Brain microvascular endothelial cell (primary cell): Measurements from ENCODE around the gene CLCN6.

Experiments
- DNase-seq: peaks from one replicate; pipeline ENCODE4 v3.0.0-alpha.2; 2020
- H3K27ac ChIP-seq: fragments of 250-450 bp; sonication (Bioruptor Pico); 2 replicates; pipeline ENCODE4 v1.5.1; 2020; ENCODE audit warnings: mild to moderate bottlenecking, moderate library complexity
- H3K27me3 ChIP-seq: fragments of 250-450 bp; sonication (Bioruptor Pico); replicated peaks from 2 replicates; pipeline ENCODE4 v1.5.1; 2020; ENCODE audit warnings: mild to moderate bottlenecking
- H3K36me3 ChIP-seq: fragments of 250-450 bp; sonication (Bioruptor Pico); replicated peaks from 2 replicates; pipeline ENCODE4 v1.5.1; 2020; ENCODE audit warnings: mild to moderate bottlenecking
- H3K4me3 ChIP-seq: 2 replicates; pipeline ENCODE4 v1.5.1; 2011; ENCODE audit warnings: low read depth, mild to moderate bottlenecking, control low read depth, low read length, moderate library complexity
- CTCF ChIP-seq: IDR thresholded peaks from 2 replicates; pipeline ENCODE4 v1.5.1; 2011; ENCODE audit warnings: low read depth, mild to moderate bottlenecking, moderate library complexity, low read length, control low read depth, inconsistent platforms; ENCODE audit errors: missing control alignments
- in situ Hi-C: cut with HindIII; loops from 2 replicates; pipeline ENCODE4 v1.10.0; 2017; ENCODE audit warnings: low sequenced_read_pairs, low pct_ligation_motif_present

Gene CLCN6

GRCh38 chr1:11804666-11805421 lies 1.1 kb upstream of the CLCN6 start:
- TF ChIP-seq CTCF: no peak
- H3K4me3 ChIP-seq: peak overlapping the region; percentile 87
- peak; percentile 20 for DNase-seq
- H3K36me3 ChIP-seq: peaks cover 21% of the 10 kb centered on the region
- peak overlapping the region; percentile 83 for H3K27ac ChIP-seq
- H3K27me3 ChIP-seq: no peaks in the 10 kb centered on the region
- in situ Hi-C loops: no loop called here

- in situ Hi-C loops: no loop called here
- H3K27ac ChIP-seq: peak overlapping the region; percentile 80
- H3K36me3 ChIP-seq: peaks cover 28% of the 10 kb centered on the region
- no peaks in the 10 kb centered on the region for H3K27me3 ChIP-seq
- TF ChIP-seq CTCF: no peak
- H3K4me3 ChIP-seq: peak overlapping the region; percentile 87
- peak; percentile 27 for DNase-seq
These were observed 431 bp downstream of the CLCN6 start for GRCh38 chr1:11806307-11806936.

- TF ChIP-seq CTCF: no peak
- H3K27me3 ChIP-seq: no peaks in the 10 kb centered on the region
- H3K36me3 ChIP-seq: peaks cover 31% of the 10 kb centered on the region
- in situ Hi-C loops: no loop called here
- H3K27ac ChIP-seq: no peak overlapping the region
- H3K4me3 ChIP-seq: peak overlapping the region; percentile 87
- no peak for DNase-seq
These were observed 1.1 kb downstream of the CLCN6 start for GRCh38 chr1:11807133-11807532.

GRCh38 chr1:11813021-11813420 lies 7.0 kb downstream of the CLCN6 start:
- in situ Hi-C loops: no loop called here
- TF ChIP-seq CTCF: no peak
- Histone ChIP-seq H3K36me3 (peaks cover 48% of the 10 kb centered on the region), H3K27ac (no peak overlapping the region), H3K27me3 (no peaks in the 10 kb centered on the region), H3K4me3 (no peak overlapping the region)
- no peak for DNase-seq

- Histone ChIP-seq H3K36me3 (peaks cover 45% of the 10 kb centered on the region), H3K4me3 (no peak overlapping the region), H3K27me3 (no peaks in the 10 kb centered on the region), H3K27ac (no peak overlapping the region)
- in situ Hi-C loops: no loop called here
- no peak for DNase-seq
- TF ChIP-seq CTCF: no peak
These were observed 11.2 kb downstream of the CLCN6 start for GRCh38 chr1:11817192-11817591.

- DNase-seq: peak; percentile 36
- Histone ChIP-seq H3K27me3 (no peaks in the 10 kb centered on the region), H3K4me3 (no peak overlapping the region), H3K27ac (peak overlapping the region; percentile 17), H3K36me3 (peaks cover 46% of the 10 kb centered on the region)
- in situ Hi-C loops: no loop called here
- no peak for TF ChIP-seq CTCF
These were observed 16.1 kb downstream of the CLCN6 start for GRCh38 chr1:11822091-11822490.
